Astrocyte (in vitro differentiated cells and primary cell): ENCODE results near the gene MAP3K6. TPM values are rescaled to one million over a fixed set of nuclear protein-coding genes. Genes with fewer than 3 reads are reported as not detected.

Source experiments
- DNase-seq: peaks from one replicate; pipeline ENCODE4 v3.0.0-alpha.2; 2010; ENCODE audit warnings: low read depth
- FAIRE-seq: peaks from 2 replicates; lab custom pipeline; 2011; peaks lifted over from hg19 to GRCh38; lab: Jason Lieb, UNC
- H2AFZ ChIP-seq: 2 replicates; pipeline ENCODE4 v1.6.0; 2012; ENCODE audit warnings: low read depth, low read length, inconsistent platforms
- H3K27ac ChIP-seq: 2 replicates; pipeline ENCODE4 v1.5.1; 2011; ENCODE audit warnings: low read depth, low read length, inconsistent platforms
- H3K27me3 ChIP-seq: 2 replicates; pipeline ENCODE4 v1.6.0; 2011; ENCODE audit warnings: low read length, inconsistent platforms; ENCODE audit not compliant: insufficient read depth
- H3K36me3 ChIP-seq: 2 replicates; pipeline ENCODE4 v1.5.1; 2011; ENCODE audit warnings: low read length, inconsistent platforms; ENCODE audit not compliant: insufficient read depth
- H3K4me1 ChIP-seq: 2 replicates; pipeline ENCODE4 v1.5.1; 2011; ENCODE audit warnings: low read length, inconsistent platforms; ENCODE audit not compliant: insufficient read depth
- H3K4me2 ChIP-seq: 2 replicates; pipeline ENCODE4 v1.6.0; 2012; ENCODE audit warnings: low read length, inconsistent platforms
- H3K4me3 ChIP-seq: 2 replicates; pipeline ENCODE4 v1.5.1; 2011; ENCODE audit warnings: low read depth, mild to moderate bottlenecking, low read length, inconsistent platforms; ENCODE audit not compliant: insufficient read depth
- H3K79me2 ChIP-seq: 2 replicates; pipeline ENCODE4 v1.6.0; 2012; ENCODE audit warnings: mild to moderate bottlenecking, low read length, inconsistent platforms; ENCODE audit not compliant: insufficient read depth
- H3K9ac ChIP-seq: 2 replicates; pipeline ENCODE4 v1.6.0; 2012; ENCODE audit warnings: mild to moderate bottlenecking, low read length, inconsistent platforms
- H3K9me3 ChIP-seq: 2 replicates; pipeline ENCODE4 v1.5.1; 2012; ENCODE audit warnings: low read depth, mild to moderate bottlenecking, low read length, inconsistent platforms; ENCODE audit not compliant: insufficient read depth
- H4K20me1 ChIP-seq: 2 replicates; pipeline ENCODE4 v1.6.0; 2012; ENCODE audit warnings: low read length, inconsistent platforms; ENCODE audit not compliant: insufficient read depth
- H3K27ac Mint-ChIP-seq: one replicate; pipeline ENCODE4 v1.8.0; 2021; ENCODE audit warnings: mild to moderate bottlenecking, mixed read lengths; ENCODE audit not compliant: unreplicated experiment
- H3K27me3 Mint-ChIP-seq: one replicate; pipeline ENCODE4 v1.8.0; 2021; ENCODE audit warnings: low read depth, mixed read lengths; ENCODE audit not compliant: unreplicated experiment
- H3K36me3 Mint-ChIP-seq: one replicate; pipeline ENCODE4 v1.8.0; 2021; ENCODE audit warnings: low read depth, mixed read lengths; ENCODE audit not compliant: unreplicated experiment
- H3K4me1 Mint-ChIP-seq: one replicate; pipeline ENCODE4 v1.8.0; 2021; ENCODE audit warnings: low read depth, mixed read lengths; ENCODE audit not compliant: unreplicated experiment
- H3K4me3 Mint-ChIP-seq: one replicate; pipeline ENCODE4 v1.8.0; 2021; ENCODE audit warnings: mild to moderate bottlenecking, moderate library complexity, mixed read lengths; ENCODE audit not compliant: unreplicated experiment
- H3K9me3 Mint-ChIP-seq: one replicate; pipeline ENCODE4 v1.8.0; 2021; ENCODE audit warnings: mild to moderate bottlenecking, mixed read lengths; ENCODE audit not compliant: unreplicated experiment
- EZH2 ChIP-seq: IDR thresholded peaks from 2 replicates; pipeline ENCODE4 v1.6.1; 2012; ENCODE audit warnings: mild to moderate bottlenecking, low read length, inconsistent platforms; ENCODE audit not compliant: insufficient read depth
- total RNA-seq: library from RNA; stranded (reverse); gene quantifications from 2 replicates; pipeline ENCODE4 v1.2.1, GENCODE V29; 2021
- TF ChIP-seq, protein P1 (sequence below): IDR thresholded peaks from 2 replicates; pipeline ENCODE4 v1.5.1; 2011; ENCODE audit warnings: low read depth, mild to moderate bottlenecking, inconsistent platforms, low read length, moderate library complexity; ENCODE audit not compliant: insufficient read depth

Gene MAP3K6
- total RNA-seq, 1 donor from 2014 or later, result 16.8 TPM

- Mint-ChIP-seq H3K9me3 (no peaks in the 10 kb centered on the region), H3K4me3 (no peak overlapping the region), H3K27ac (no peak overlapping the region), H3K27me3 (peaks cover 2% of the 10 kb centered on the region), H3K36me3 (no peaks in the 10 kb centered on the region), H3K4me1 (peaks cover 12% of the 10 kb centered on the region)
- no peaks in the 10 kb centered on the region for H3K9me3 ChIP-seq
- H3K9ac ChIP-seq, result no peak overlapping the region
- no peak overlapping the region for H3K4me3 ChIP-seq
- H4K20me1 ChIP-seq, result peaks cover 5% of the 10 kb centered on the region
- DNase-seq (no peak), FAIRE-seq (no peak)
- H2AFZ ChIP-seq, result no peak overlapping the region
- no peak overlapping the region for H3K4me2 ChIP-seq
- no peak for TF ChIP-seq EZH2
- TF ChIP-seq, protein P1, sequence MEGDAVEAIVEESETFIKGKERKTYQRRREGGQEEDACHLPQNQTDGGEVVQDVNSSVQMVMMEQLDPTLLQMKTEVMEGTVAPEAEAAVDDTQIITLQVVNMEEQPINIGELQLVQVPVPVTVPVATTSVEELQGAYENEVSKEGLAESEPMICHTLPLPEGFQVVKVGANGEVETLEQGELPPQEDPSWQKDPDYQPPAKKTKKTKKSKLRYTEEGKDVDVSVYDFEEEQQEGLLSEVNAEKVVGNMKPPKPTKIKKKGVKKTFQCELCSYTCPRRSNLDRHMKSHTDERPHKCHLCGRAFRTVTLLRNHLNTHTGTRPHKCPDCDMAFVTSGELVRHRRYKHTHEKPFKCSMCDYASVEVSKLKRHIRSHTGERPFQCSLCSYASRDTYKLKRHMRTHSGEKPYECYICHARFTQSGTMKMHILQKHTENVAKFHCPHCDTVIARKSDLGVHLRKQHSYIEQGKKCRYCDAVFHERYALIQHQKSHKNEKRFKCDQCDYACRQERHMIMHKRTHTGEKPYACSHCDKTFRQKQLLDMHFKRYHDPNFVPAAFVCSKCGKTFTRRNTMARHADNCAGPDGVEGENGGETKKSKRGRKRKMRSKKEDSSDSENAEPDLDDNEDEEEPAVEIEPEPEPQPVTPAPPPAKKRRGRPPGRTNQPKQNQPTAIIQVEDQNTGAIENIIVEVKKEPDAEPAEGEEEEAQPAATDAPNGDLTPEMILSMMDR, result no peak
- no peaks in the 10 kb centered on the region for H3K79me2 ChIP-seq
- H3K4me1 ChIP-seq, result peaks cover 17% of the 10 kb centered on the region
- H3K27ac ChIP-seq, result no peak overlapping the region
- H3K27me3 ChIP-seq, result no peaks in the 10 kb centered on the region
- H3K36me3 ChIP-seq, result no peaks in the 10 kb centered on the region
These were observed 31.0 kb upstream of the MAP3K6 start for GRCh38 chr1:27397749-27398148.

- peaks cover 13% of the 10 kb centered on the region for H3K4me1 Mint-ChIP-seq
- Histone ChIP-seq H3K27ac (no peak overlapping the region), H3K27me3 (no peaks in the 10 kb centered on the region), H3K9ac (no peak overlapping the region), H3K4me3 (no peak overlapping the region), H2AFZ (no peak overlapping the region), H3K4me1 (peaks cover 17% of the 10 kb centered on the region), H3K9me3 (no peaks in the 10 kb centered on the region), H4K20me1 (peaks cover 5% of the 10 kb centered on the region), H3K79me2 (no peaks in the 10 kb centered on the region), H3K4me2 (no peak overlapping the region), H3K36me3 (no peaks in the 10 kb centered on the region)
- no peaks in the 10 kb centered on the region for H3K36me3 Mint-ChIP-seq
- TF ChIP-seq, protein P1, result no peak
- no peak for TF ChIP-seq EZH2
- H3K27me3 Mint-ChIP-seq, result peaks cover 4% of the 10 kb centered on the region
- no peaks in the 10 kb centered on the region for H3K9me3 Mint-ChIP-seq
- no peak overlapping the region for H3K27ac Mint-ChIP-seq
- no peak overlapping the region for H3K4me3 Mint-ChIP-seq
- DNase-seq (no peak), FAIRE-seq (no peak)
These were observed 30.3 kb upstream of the MAP3K6 start for GRCh38 chr1:27397110-27397509.

DNA sequence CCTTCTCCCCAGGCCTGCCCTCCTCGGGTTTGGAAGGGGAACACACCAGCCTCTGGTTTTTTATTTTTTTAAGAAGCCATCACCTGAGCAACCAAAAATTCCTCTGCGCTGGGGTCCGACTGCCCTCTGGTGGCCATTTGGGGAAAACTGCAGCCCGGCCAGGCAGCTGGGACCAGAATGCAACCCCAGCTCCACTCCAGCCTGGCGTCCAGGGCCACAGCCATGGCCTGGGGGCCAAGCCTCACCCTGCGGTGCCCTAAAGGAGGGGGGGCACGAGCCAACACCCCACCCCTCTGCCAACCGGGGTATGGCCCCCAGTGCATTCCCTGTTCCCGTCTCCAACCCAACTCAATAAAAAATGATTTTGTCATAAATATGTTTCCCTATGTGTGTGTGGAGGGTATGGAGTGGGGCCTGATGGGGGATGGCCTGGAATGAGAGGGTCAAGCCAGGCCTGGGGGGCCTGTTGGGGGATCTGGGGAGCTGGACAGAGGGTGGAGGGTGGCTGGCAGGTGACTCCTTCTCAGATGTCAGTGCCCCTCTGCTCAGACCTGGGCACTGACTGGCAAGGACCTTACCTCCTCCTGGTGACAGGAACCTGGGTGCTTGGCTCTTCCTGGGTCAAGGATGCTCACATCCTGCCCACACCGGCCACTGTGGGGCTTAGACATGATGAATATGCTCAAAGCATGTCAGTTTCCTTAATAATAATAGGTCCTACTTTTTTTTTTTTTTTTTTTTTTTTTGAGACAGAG, 28.9 kb upstream of the MAP3K6 start:
- Histone ChIP-seq H3K27ac (no peak overlapping the region), H3K4me2 (no peak overlapping the region), H3K79me2 (no peaks in the 10 kb centered on the region), H3K4me3 (no peak overlapping the region), H3K36me3 (no peaks in the 10 kb centered on the region), H3K9me3 (no peaks in the 10 kb centered on the region), H3K27me3 (no peaks in the 10 kb centered on the region), H4K20me1 (peaks cover 5% of the 10 kb centered on the region), H3K9ac (no peak overlapping the region), H2AFZ (no peak overlapping the region), H3K4me1 (peaks cover 26% of the 10 kb centered on the region)
- H3K27me3 Mint-ChIP-seq, result peaks cover 16% of the 10 kb centered on the region
- TF ChIP-seq EZH2, result no peak
- TF ChIP-seq, protein P1, result peak; percentile 89
- no peak overlapping the region for H3K27ac Mint-ChIP-seq
- peaks cover 12% of the 10 kb centered on the region for H3K4me1 Mint-ChIP-seq
- H3K4me3 Mint-ChIP-seq, result no peak overlapping the region
- no peaks in the 10 kb centered on the region for H3K9me3 Mint-ChIP-seq
- no peaks in the 10 kb centered on the region for H3K36me3 Mint-ChIP-seq
- DNase-seq (no peak), FAIRE-seq (no peak)
